NCI-H82 treated with DMSO at 0.1 percent for 48 hours (cell line): ENCODE results near the gene DIPK2A.

Experiments used
- DNase-seq: peaks from one replicate; lab custom pipeline; 2025; ENCODE audit not compliant: unreplicated experiment; lab: John Stamatoyannopoulos, UW

DIPK2A gene

GRCh38 chr3:143974271-143975238, 2.9 kb downstream of the DIPK2A start:
- DNase-seq, result no peak

GRCh38 chr3:143975554-143976152, 4.0 kb downstream of the DIPK2A start:
- peak; percentile 51 for DNase-seq

- DNase-seq, result no peak
Observed at GRCh38 chr3:143977341-143978262, 6.0 kb downstream of the DIPK2A start.

- no peak for DNase-seq
Observed at GRCh38 chr3:143978263-143978631, 6.6 kb downstream of the DIPK2A start.

- DNase-seq, result no peak
Observed at GRCh38 chr3:143979041-143979440, 7.4 kb downstream of the DIPK2A start.

- DNase-seq, result no peak
Observed at GRCh38 chr3:143979813-143980212, 8.2 kb downstream of the DIPK2A start.

GRCh38 chr3:143988306-143988705, 16.7 kb downstream of the DIPK2A start:
- no peak for DNase-seq

- no peak for DNase-seq
Observed at GRCh38 chr3:143989461-143989860, 17.8 kb downstream of the DIPK2A start.

GRCh38 chr3:143991713-143992112, 20.1 kb downstream of the DIPK2A start:
- no peak for DNase-seq

- no peak for DNase-seq
Observed at GRCh38 chr3:143998266-143998665, 26.6 kb downstream of the DIPK2A start.

- no peak for DNase-seq
Observed at GRCh38 chr3:144003051-144003450, 31.4 kb downstream of the DIPK2A start.

GRCh38 chr3:144010371-144010770, 38.7 kb downstream of the DIPK2A start:
- no peak for DNase-seq

- DNase-seq, result no peak
Observed at GRCh38 chr3:144011251-144011799, 39.7 kb downstream of the DIPK2A start.

GRCh38 chr3:144015133-144015532, 43.5 kb downstream of the DIPK2A start:
- DNase-seq, result no peak

GRCh38 chr3:144018776-144019175, 47.2 kb downstream of the DIPK2A start:
- no peak for DNase-seq
